Body of pancreas (tissue), 4 donors: Measurements from ENCODE around the gene DPH2. TPM values are rescaled to one million over a fixed set of nuclear protein-coding genes. Genes with fewer than 3 reads are reported as not detected.

ENCODE experiments used
- ATAC-seq: fragments of 150-250 bp; one replicate; pipeline ENCODE4 v1.9.1; 2016
- DNase-seq, 4 donors: peaks; one replicate each; pipeline ENCODE4 v3.0.0-alpha.2; 2019
- H3K27ac ChIP-seq, 4 donors: fragments of 200-600 bp; sonication (generic); 1 replicate in 3 of 4; 2 replicates in 1 of 4; pipeline versions ENCODE4 v1.5.1 to v1.6.1; 2016 to 2019; ENCODE audit warnings: mild to moderate bottlenecking in 1 of 4, mixed read lengths in 1 of 4, moderate library complexity in 1 of 4
- H3K27me3 ChIP-seq, 2 donors: fragments of 200-600 bp; sonication (generic); one replicate each; pipeline ENCODE4 v1.6.0; 2016; ENCODE audit warnings: mild to moderate bottlenecking in 1 of 2
- H3K36me3 ChIP-seq, 2 donors: fragments of 200-600 bp; sonication (generic); replicated peaks in 1 of 2; 2 replicates each; pipeline ENCODE4 v1.5.1; 2016; ENCODE audit warnings: low read depth in 2 of 2; ENCODE audit not compliant: insufficient read depth in 1 of 2
- H3K4me1 ChIP-seq: fragments of 200-600 bp; sonication (generic); one replicate; pipeline ENCODE4 v1.6.0; 2016
- H3K4me3 ChIP-seq, 2 donors: fragments of 200-600 bp; sonication (generic); 1 replicate in 1 of 2; 2 replicates in 1 of 2; pipeline ENCODE4 v1.5.1; 2016 to 2019
- H3K9me3 ChIP-seq, 3 donors: fragments of 200-600 bp; sonication (generic); 1 replicate in 2 of 3; 2 replicates in 1 of 3; pipeline ENCODE4 v1.5.1; 2016
- POLR2A ChIP-seq, 3 donors: fragments of 450-650 bp; IDR thresholded peaks; one replicate each; pipeline ENCODE4 v1.6.1; 2016; ENCODE audit warnings: antibody characterized with exemption in 3 of 3, mild to moderate bottlenecking in 2 of 3
- WGBS, 2 donors: methylation state at CpG; one replicate each; pipeline ENCODE4 v1.1.5; 2017; 5-methylcytosine and 5-hydroxymethylcytosine counted together
- intact Hi-C: fragments of 100-400 bp; cut with DNase I; formaldehyde crosslinking; loops from one replicate; pipeline ENCODE4 v1.15.1; 2023
- total RNA-seq, 2 donors: library from RNA; depleted of rRNA; stranded (reverse); fragments of >200 nt; gene quantifications; one replicate each; pipeline ENCODE4 v1.1.0, GENCODE V29; 2016
- TF ChIP-seq, protein P1 (sequence below), 7 experiments: fragments of 450-650 bp in 4 of 7; fragments of 200-600 bp in 3 of 7; sonication (generic) in 3 of 7; IDR thresholded peaks; one replicate each; pipeline ENCODE4 v1.5.1; 2016 to 2019; ENCODE audit warnings: antibody characterized with exemption in 7 of 7

The DPH2 gene
- total RNA-seq, 2 donors from 2014 or later: 25.4 to 35.3 TPM

DNA sequence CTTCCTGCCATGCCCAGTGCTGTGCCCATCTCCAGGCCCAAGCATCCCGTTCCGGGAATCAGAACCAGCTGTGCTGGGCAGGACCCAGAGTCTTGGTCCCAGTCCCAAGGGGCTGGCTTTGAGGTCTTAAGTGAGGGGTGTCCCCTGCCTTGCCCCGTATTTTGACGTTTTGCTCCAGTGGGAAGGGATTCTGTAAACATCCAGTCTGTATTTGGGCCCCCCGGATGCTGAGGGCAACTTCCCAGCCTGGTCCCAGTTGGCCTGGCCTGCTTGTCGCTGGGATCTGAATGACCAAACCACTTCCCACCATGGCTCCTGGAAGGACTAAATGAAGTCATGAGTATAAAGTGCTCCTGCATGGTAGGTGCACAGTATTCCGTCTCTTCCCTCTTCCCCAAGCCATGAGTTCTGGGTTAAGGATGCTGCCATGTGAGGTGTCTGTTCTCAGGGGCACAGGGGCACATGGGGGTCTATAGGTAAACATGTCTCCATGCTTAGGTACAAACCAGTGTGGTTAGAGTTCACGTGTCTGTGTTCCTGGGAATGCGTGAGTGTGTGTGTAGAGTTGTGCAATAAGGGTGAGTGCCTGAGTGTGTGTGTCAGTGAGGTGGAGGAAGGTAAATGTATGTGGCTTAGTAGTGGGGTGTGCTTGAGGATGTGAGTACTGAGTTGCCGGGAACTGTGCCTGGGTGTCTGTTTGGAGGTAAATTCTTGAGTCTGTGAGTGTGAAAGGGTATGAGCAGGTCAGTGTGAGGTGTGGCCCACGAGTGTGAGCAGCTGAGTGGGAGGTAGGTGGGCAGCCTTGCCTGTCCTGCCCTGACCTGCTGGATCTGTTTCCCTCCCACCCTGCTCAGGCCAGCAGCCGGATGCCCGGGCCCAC, 10.7 kb downstream of the DPH2 start:
- Histone ChIP-seq H3K36me3 (peaks cover 0 to 6% of the 10 kb centered on the region in 2 donors), H3K4me3 (peak overlapping the region in 1 of 2 donors; percentile 52), H3K27me3 (no peaks in the 10 kb centered on the region), H3K4me1 (peaks cover 52% of the 10 kb centered on the region), H3K9me3 (no peaks in the 10 kb centered on the region), H3K27ac (peak overlapping the region; percentile 73 to 83 (median 77))
- no peak for TF ChIP-seq POLR2A (IDR thresholded peaks at IDR 0.05)
- TF ChIP-seq, protein P1, sequence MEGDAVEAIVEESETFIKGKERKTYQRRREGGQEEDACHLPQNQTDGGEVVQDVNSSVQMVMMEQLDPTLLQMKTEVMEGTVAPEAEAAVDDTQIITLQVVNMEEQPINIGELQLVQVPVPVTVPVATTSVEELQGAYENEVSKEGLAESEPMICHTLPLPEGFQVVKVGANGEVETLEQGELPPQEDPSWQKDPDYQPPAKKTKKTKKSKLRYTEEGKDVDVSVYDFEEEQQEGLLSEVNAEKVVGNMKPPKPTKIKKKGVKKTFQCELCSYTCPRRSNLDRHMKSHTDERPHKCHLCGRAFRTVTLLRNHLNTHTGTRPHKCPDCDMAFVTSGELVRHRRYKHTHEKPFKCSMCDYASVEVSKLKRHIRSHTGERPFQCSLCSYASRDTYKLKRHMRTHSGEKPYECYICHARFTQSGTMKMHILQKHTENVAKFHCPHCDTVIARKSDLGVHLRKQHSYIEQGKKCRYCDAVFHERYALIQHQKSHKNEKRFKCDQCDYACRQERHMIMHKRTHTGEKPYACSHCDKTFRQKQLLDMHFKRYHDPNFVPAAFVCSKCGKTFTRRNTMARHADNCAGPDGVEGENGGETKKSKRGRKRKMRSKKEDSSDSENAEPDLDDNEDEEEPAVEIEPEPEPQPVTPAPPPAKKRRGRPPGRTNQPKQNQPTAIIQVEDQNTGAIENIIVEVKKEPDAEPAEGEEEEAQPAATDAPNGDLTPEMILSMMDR (IDR thresholded peaks at IDR 0.05): no peak
- DNase-seq (no peak), ATAC-seq (no peak)
- intact Hi-C loops: no loop called here
- WGBS, 2 donors: 29 to 39% methylated on average over 6 to 13 of the region's 13 CpGs

DNA sequence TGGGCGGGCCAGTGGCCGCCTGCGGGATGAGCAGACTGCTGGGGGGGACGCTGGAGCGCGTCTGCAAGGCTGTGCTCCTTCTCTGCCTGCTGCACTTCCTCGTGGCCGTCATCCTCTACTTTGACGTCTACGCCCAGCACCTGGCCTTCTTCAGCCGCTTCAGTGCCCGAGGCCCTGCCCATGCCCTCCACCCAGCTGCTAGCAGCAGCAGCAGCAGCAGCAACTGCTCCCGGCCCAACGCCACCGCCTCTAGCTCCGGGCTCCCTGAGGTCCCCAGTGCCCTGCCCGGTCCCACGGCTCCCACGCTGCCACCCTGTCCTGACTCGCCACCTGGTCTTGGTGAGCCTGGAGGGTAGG, 11.3 kb downstream of the DPH2 start:
- no peaks in the 10 kb centered on the region for H3K27me3 ChIP-seq
- H3K9me3 ChIP-seq: no peaks in the 10 kb centered on the region
- intact Hi-C loops: no loop called here
- peak; percentile 50 to 70 (median 64) for DNase-seq
- peaks cover 46% of the 10 kb centered on the region for H3K4me1 ChIP-seq
- H3K27ac ChIP-seq: peak overlapping the region in 3 of 4 donors; percentile 73 to 78 (median 76)
- H3K4me3 ChIP-seq: no peak overlapping the region
- 46% methylated on average over 20 of the region's 20 CpGs; no CpG with 5 or more reads in 1 of the 2 donors for WGBS, 2 donors
- ATAC-seq: peak; percentile 6
- peaks cover 0 to 6% of the 10 kb centered on the region in 2 donors for H3K36me3 ChIP-seq
- TF ChIP-seq, protein P1 (IDR thresholded peaks at IDR 0.05): no peak
- peak; percentile 35 to 46 (median 41) for TF ChIP-seq POLR2A (IDR thresholded peaks at IDR 0.05)

DNA sequence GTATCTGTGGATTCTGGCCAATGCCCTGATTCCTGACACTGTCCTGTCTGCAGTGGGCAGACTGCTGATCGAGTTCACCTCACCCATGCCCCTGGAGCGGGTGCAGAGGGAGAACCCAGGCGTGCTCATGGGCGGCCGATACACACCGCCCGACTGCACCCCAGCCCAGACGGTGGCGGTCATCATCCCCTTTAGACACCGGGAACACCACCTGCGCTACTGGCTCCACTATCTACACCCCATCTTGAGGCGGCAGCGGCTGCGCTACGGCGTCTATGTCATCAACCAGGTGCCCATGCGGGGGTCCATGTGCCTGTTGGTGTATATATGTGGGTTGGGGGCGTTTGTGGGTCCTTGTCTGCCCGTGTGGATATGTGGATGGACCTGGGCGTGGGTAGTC, 11.8 kb downstream of the DPH2 start:
- Histone ChIP-seq H3K27ac (peak overlapping the region in 1 of 4 donors; percentile 76), H3K4me1 (peaks cover 40% of the 10 kb centered on the region), H3K9me3 (no peaks in the 10 kb centered on the region), H3K4me3 (no peak overlapping the region), H3K36me3 (peaks cover 0 to 6% of the 10 kb centered on the region in 2 donors), H3K27me3 (no peaks in the 10 kb centered on the region)
- WGBS, 2 donors: 87 to 93% methylated on average over 10 to 15 of the region's 20 CpGs
- intact Hi-C loops: no loop called here
- DNase-seq (no peak), ATAC-seq (no peak)
- TF ChIP-seq POLR2A (IDR thresholded peaks at IDR 0.05): no peak
- TF ChIP-seq, protein P1 (IDR thresholded peaks at IDR 0.05): no peak

DNA sequence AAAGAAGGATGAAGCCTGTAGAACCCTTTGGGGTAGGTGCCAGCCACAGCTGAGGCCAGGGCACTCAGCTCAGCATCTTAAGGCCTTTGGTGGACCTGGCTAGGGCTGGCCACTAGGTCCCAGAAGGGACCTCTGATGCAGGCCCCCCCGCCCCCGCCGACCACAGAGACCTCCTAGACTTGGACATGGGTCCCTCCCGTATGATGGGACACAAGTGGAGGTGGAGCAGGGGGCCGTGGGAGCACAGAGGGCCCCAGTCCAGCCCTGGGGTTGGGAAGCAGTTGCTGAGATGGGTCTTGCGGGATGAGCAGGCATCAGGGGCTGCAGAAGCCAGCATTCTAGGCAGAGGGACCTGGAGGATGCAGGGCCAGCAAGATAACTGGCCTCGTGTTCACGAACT, 12.4 kb downstream of the DPH2 start:
- no peak for DNase-seq
- TF ChIP-seq, protein P1 (IDR thresholded peaks at IDR 0.05): no peak
- TF ChIP-seq POLR2A (IDR thresholded peaks at IDR 0.05): no peak
- peaks cover 34% of the 10 kb centered on the region for H3K4me1 ChIP-seq
- no peak overlapping the region for H3K27ac ChIP-seq
- no peaks in the 10 kb centered on the region for H3K27me3 ChIP-seq
- H3K9me3 ChIP-seq: no peaks in the 10 kb centered on the region
- peaks cover 0 to 2% of the 10 kb centered on the region in 2 donors for H3K36me3 ChIP-seq
- H3K4me3 ChIP-seq: no peak overlapping the region
- intact Hi-C loops: no loop called here
- ATAC-seq: no peak
- WGBS, 2 donors: 83 to 85% methylated on average over 8 of the region's 8 CpGs
